Cardiac fibroblast (primary cell): Measurements from ENCODE around the gene SELPLG.
A peak's percentile ranks its signal among the peaks of the same experiment; 100 is the strongest.
"Not testable (repeated sequence)": the region's sequence is repeated elsewhere in the genome, so short reads cannot be mapped to it uniquely, and the experiment has no call there.

ENCODE experiments used
- DNase-seq, 2 donors: peaks; one replicate each; pipeline versions ENCODE4 v3.0.0 to v3.0.0-alpha.2; 2010; ENCODE audit warnings: low read depth in 2 of 2
- H3K4me3 ChIP-seq, 2 donors: replicated peaks in 1 of 2; 1 replicate in 1 of 2; 2 replicates in 1 of 2; pipeline ENCODE4 v1.5.1; 2011; ENCODE audit warnings: low read depth in 2 of 2, low read length in 2 of 2, mild to moderate bottlenecking in 2 of 2, moderate library complexity in 1 of 2
- TF ChIP-seq, protein P1 (sequence below): IDR thresholded peaks from one replicate; pipeline ENCODE4 v1.5.1; 2011; ENCODE audit warnings: low read depth, mild to moderate bottlenecking, low read length, inconsistent platforms

SELPLG gene

DNA sequence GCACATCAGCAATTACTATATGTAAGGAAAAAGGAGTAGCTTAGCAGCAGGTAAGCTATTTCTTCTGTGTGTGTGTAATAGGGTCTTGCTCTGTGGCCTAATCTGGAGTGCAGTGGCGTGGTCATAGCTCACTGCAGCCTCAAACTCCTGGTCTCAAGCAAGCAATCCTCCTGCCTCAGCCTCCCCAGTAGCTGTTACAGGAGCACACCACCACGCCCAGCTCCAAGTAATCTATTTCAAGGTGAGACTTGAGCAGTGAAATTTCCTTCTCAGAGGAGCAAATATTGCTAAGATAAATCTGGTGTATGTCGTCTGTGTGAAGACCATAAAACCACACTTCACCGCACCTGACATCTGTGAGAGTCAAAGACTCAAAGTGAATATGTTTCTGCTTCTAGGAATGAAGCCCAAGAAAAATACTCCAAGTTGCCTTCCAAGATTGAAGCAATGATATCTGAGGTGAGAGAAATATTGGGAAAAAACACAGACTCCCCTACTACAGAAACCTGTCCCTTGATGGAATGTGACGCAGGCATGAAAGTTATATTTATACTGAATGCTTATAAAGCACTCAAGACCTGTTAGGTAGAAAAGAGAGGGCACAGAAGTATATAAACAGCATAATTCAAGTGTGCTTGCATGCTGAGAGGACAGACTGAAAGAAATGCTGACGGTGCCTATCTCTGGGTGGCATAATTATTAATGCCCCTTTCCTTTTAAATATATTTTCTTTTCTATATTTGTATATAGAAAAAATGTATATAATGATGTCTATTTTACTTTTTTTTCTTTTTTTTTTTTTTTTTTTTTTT, 2.5 kb upstream of the SELPLG start:
- DNase-seq: no peak
- no peak overlapping the region for H3K4me3 ChIP-seq
- TF ChIP-seq, protein P1, sequence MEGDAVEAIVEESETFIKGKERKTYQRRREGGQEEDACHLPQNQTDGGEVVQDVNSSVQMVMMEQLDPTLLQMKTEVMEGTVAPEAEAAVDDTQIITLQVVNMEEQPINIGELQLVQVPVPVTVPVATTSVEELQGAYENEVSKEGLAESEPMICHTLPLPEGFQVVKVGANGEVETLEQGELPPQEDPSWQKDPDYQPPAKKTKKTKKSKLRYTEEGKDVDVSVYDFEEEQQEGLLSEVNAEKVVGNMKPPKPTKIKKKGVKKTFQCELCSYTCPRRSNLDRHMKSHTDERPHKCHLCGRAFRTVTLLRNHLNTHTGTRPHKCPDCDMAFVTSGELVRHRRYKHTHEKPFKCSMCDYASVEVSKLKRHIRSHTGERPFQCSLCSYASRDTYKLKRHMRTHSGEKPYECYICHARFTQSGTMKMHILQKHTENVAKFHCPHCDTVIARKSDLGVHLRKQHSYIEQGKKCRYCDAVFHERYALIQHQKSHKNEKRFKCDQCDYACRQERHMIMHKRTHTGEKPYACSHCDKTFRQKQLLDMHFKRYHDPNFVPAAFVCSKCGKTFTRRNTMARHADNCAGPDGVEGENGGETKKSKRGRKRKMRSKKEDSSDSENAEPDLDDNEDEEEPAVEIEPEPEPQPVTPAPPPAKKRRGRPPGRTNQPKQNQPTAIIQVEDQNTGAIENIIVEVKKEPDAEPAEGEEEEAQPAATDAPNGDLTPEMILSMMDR: no peak

GRCh38 chr12:108635201-108635996, 1.7 kb upstream of the SELPLG start:
- DNase-seq: no peak

DNA sequence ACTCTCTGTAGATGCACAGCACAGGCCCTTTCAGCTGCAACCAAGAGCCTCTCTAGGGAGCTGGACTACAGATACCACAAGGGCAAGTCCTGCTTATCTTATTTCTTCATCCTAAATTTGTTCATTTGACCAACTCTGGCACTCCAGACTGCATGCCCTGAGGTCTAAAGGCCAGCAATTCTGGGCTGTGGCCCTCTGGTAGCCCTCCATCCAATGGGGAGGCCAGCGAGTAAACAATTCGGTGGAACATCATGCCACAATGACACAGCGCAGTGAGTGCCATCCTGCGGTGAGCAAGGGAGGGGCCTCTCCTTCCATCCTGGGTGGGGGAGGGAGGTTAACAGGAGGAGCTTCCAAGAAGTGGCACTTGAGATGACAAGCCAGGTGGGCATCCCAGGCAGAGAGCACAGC, 652 bp upstream of the SELPLG start:
- TF ChIP-seq, protein P1: no peak

More at GRCh38 chr12:108635201-108635996, 1.7 kb upstream of the SELPLG start:
- TF ChIP-seq, protein P1: no peak
- H3K4me3 ChIP-seq: no peak overlapping the region

GRCh38 chr12:108633081-108633533, 587 bp downstream of the SELPLG start:
- TF ChIP-seq, protein P1: no peak
- DNase-seq: no peak
- no peak overlapping the region for H3K4me3 ChIP-seq

More for the DNA sequence above, 652 bp upstream of the SELPLG start:
- no peak overlapping the region for H3K4me3 ChIP-seq
- no peak for DNase-seq

DNA sequence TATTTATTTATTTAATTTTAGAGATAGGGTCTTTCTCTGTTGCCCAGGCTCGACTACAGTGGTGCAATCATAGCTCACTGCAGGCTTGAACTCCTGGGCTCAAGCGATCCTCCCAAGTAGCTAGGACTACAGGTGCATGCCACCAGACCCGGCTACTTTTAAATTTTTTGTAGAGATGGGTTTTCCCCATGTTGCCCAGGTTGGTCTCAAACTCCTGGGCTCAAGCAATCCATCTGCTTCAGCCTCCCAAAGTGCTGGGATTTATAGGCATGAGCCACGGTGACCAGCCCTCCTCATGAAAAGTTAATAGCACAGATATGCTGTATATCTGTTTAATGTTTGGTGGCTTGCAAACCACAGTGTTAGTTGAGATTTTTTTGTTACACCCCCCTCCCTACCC, 2.4 kb downstream of the SELPLG start:
- not testable (repeated sequence) for DNase-seq, H3K4me3 ChIP-seq

DNA sequence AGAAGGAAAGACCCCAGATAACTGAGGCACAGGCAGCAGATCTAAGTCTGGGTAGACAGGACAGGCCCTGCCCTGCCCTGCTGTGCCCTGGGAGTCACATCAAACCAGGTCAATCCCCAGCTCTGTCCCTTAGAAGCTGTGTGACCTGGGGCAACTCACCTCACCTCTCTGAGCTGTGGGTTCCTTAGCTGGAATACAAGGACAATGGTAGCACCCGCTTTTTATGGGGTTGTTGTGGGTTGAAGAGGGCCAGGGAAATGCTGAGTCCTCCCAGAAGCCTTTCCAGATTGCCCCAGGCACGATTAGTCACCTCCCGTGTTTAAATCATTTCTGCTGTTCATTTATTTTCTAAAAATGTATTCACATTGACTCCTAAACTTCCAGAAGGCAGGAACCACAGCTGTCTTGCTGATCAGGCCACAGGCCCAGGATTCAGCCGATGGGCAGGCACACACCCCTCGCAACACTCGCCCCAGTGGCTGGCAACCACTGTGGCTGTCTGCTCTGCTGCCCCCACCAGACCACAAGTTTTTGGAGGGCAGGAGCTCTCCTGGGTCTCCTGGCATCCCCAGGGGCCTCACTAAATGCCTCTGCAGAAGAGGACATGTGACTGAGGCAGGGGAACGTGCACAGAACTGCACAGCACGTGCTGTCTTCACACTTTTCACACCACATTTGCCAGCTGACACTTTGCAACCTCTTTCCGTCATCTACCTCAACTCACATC, 3.0 kb downstream of the SELPLG start:
- TF ChIP-seq, protein P1: no peak
- DNase-seq: peak in 1 of 2 donors; percentile 50
- no peak overlapping the region for H3K4me3 ChIP-seq
